Activated T-helper 17 cell treated with anti-CD3 and anti-CD28 coated beads, Interleukin-2, amount 50 U/mL, for 72 hours (primary cell): ENCODE results near the gene CHRNA1. TPM values are rescaled to one million over a fixed set of nuclear protein-coding genes. Genes with fewer than 3 reads are reported as not detected.

Source experiments
- ATAC-seq: fragments of 150-1000 bp; cut with Tn5 transposase; replicated peaks from 2 replicates; pipeline ENCODE4 v1.10.0; 2021; ENCODE audit warnings: mild to moderate bottlenecking, moderate library complexity
- H3K27ac Mint-ChIP-seq: one replicate; pipeline ENCODE4 v1.8.0; 2022; ENCODE audit warnings: mixed read lengths
- H3K27me3 Mint-ChIP-seq: one replicate; pipeline ENCODE4 v1.8.0; 2022; ENCODE audit warnings: mixed read lengths
- H3K36me3 Mint-ChIP-seq: one replicate; pipeline ENCODE4 v1.8.0; 2022; ENCODE audit warnings: low read depth, mild to moderate bottlenecking, mixed read lengths
- H3K4me1 Mint-ChIP-seq: one replicate; pipeline ENCODE4 v1.8.0; 2022; ENCODE audit warnings: mixed read lengths
- H3K4me3 Mint-ChIP-seq: one replicate; pipeline ENCODE4 v1.8.0; 2022; ENCODE audit warnings: mild to moderate bottlenecking, mixed read lengths
- H3K9me3 Mint-ChIP-seq: one replicate; pipeline ENCODE4 v1.8.0; 2022; ENCODE audit warnings: mixed read lengths
- total RNA-seq, 2 donors: library from RNA; stranded (reverse); gene quantifications; one replicate each; pipeline ENCODE4 v1.2.3, GENCODE V29; 2022

The CHRNA1 gene
- total RNA-seq, 2 donors from 2014 or later = 0.13 TPM; not detected in 1

DNA sequence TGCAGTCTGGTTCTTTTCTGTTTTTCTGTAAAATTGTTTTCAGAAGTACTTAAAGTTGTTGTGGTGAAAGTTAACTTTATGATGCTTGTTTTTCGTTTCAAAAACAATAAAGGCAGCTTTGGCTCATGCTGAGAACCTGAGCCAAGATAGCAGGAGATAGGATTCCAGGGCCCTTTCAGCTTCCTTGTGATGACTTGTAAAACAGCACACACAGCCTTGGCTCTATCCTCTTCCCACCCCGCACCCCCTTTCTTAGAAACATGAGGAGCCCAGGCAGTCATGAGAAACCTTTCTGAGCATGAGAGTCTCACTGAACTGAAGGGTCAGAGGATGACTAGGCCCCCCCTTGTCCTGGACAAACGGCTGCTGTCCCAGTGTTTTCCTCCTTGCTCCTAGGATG is 12.4 kb upstream of the CHRNA1 start:
- no peak for ATAC-seq
- no peaks in the 10 kb centered on the region for H3K36me3 Mint-ChIP-seq
- H3K27me3 Mint-ChIP-seq = no peaks in the 10 kb centered on the region
- H3K4me1 Mint-ChIP-seq = peaks cover 28% of the 10 kb centered on the region
- H3K9me3 Mint-ChIP-seq = no peaks in the 10 kb centered on the region
- H3K27ac Mint-ChIP-seq = peak overlapping the region; percentile 30
- H3K4me3 Mint-ChIP-seq = no peak overlapping the region

DNA sequence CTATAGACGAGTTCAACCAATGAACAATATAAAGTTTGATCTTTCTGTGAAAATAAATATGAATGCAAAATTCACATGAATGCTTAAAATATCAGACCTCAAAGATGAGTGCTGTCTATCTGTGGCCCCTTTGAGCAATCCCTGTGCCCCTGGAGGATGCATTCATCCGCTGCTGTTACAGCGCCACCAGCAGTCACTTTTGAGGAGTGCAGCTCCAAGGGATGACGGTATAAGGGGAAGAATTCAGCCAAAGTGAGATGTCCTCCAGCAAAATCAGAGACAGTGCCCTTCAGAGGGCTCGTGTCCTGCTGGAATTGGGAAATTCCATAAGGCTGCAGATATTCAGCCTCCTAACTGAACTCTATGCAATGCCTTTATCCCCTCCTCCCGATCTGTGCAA is 12.0 kb upstream of the CHRNA1 start:
- ATAC-seq = no peak
- Mint-ChIP-seq H3K9me3 (no peaks in the 10 kb centered on the region), H3K36me3 (no peaks in the 10 kb centered on the region), H3K4me1 (peaks cover 28% of the 10 kb centered on the region), H3K27ac (peak overlapping the region; percentile 30), H3K4me3 (no peak overlapping the region), H3K27me3 (no peaks in the 10 kb centered on the region)

DNA sequence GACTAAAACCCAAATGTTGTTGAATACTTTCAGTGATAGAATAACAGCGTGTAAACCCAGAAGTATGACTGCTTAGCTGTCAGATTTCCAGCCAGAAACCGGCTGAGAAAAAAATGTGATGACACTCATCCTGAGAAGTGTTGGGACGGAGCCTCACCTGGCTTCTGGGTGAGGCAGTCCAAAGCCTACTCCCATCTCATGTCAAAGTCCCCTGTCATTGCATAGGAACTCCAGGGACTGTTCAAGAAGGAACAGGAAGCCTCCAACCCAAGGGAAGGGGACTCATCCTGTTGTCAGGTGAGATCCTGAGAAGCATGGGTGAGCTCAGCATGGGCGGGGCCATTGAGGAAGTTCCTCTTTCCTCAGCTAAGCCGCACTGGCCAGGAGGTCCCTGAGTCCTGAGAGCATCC is 11.3 kb upstream of the CHRNA1 start:
- no peak for ATAC-seq

DNA sequence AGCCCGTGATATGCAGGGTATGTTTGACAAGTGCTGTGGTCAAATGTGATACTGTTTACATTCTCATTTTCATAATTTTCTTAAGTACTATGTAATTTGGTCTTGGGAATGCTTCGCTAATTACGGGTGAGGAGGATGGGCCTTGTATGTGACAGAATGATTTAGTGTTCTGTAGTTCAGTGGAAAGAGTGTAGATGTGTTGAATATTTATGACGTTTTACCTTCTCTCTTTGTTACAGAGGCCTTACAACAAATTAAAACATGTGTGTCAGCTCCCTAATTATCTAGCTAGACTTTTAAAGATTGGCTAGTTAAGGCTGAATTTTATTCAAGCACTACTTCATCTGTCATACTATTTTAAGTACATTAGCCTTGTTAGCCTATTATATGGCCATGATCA is 10.6 kb upstream of the CHRNA1 start:
- H3K4me3 Mint-ChIP-seq = no peak overlapping the region
- peaks cover 21% of the 10 kb centered on the region for H3K4me1 Mint-ChIP-seq
- no peaks in the 10 kb centered on the region for H3K9me3 Mint-ChIP-seq
- H3K36me3 Mint-ChIP-seq = no peaks in the 10 kb centered on the region
- H3K27me3 Mint-ChIP-seq = no peaks in the 10 kb centered on the region
- no peak for ATAC-seq
- no peak overlapping the region for H3K27ac Mint-ChIP-seq

More for the DNA sequence above, 11.3 kb upstream of the CHRNA1 start:
- Mint-ChIP-seq H3K27me3 (no peaks in the 10 kb centered on the region), H3K27ac (no peak overlapping the region), H3K36me3 (no peaks in the 10 kb centered on the region), H3K9me3 (no peaks in the 10 kb centered on the region), H3K4me1 (peaks cover 27% of the 10 kb centered on the region), H3K4me3 (no peak overlapping the region)

DNA sequence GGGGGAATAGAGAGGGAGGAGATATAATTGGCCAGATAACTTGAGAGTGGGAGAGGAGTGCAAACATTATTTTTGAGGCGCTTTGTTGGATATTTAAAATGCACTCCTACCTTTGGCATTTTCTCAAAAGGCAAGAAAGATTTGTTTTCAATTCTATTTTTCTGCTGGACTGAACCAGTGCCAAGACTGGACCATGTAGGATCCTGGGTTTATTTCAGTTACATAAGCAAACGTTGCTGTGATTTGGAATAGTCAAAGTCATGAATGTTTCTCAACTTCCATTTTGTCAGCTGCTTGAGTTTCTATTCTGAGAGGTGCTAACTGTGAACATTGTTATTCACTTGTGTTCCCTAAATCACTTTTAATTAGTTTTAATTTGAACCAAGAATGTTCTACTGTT is 8.9 kb upstream of the CHRNA1 start:
- ATAC-seq = no peak
- H3K27ac Mint-ChIP-seq = no peak overlapping the region
- H3K36me3 Mint-ChIP-seq = no peaks in the 10 kb centered on the region
- no peaks in the 10 kb centered on the region for H3K27me3 Mint-ChIP-seq
- H3K4me1 Mint-ChIP-seq = peaks cover 9% of the 10 kb centered on the region
- H3K4me3 Mint-ChIP-seq = no peak overlapping the region
- H3K9me3 Mint-ChIP-seq = no peaks in the 10 kb centered on the region

DNA sequence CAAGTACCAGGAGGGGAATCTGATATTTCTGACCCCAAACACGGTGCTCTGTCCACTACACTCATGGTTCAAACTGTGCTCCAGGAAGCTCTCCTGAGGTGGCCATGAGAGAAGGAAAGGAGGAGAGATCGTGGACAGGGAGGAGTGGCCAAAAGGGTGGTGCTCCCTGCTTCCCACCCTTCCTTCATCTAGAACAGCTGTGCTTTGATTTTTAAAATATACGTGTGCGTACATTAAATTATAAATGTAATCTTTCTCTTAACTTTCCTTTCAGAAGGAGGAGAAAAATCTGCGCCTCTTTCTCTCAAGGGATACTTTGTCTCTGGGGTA is 8.2 kb upstream of the CHRNA1 start:
- ATAC-seq = no peak
- H3K27me3 Mint-ChIP-seq = no peaks in the 10 kb centered on the region
- H3K9me3 Mint-ChIP-seq = no peaks in the 10 kb centered on the region
- no peak overlapping the region for H3K4me3 Mint-ChIP-seq
- H3K27ac Mint-ChIP-seq = no peak overlapping the region
- peaks cover 3% of the 10 kb centered on the region for H3K4me1 Mint-ChIP-seq
- no peaks in the 10 kb centered on the region for H3K36me3 Mint-ChIP-seq

DNA sequence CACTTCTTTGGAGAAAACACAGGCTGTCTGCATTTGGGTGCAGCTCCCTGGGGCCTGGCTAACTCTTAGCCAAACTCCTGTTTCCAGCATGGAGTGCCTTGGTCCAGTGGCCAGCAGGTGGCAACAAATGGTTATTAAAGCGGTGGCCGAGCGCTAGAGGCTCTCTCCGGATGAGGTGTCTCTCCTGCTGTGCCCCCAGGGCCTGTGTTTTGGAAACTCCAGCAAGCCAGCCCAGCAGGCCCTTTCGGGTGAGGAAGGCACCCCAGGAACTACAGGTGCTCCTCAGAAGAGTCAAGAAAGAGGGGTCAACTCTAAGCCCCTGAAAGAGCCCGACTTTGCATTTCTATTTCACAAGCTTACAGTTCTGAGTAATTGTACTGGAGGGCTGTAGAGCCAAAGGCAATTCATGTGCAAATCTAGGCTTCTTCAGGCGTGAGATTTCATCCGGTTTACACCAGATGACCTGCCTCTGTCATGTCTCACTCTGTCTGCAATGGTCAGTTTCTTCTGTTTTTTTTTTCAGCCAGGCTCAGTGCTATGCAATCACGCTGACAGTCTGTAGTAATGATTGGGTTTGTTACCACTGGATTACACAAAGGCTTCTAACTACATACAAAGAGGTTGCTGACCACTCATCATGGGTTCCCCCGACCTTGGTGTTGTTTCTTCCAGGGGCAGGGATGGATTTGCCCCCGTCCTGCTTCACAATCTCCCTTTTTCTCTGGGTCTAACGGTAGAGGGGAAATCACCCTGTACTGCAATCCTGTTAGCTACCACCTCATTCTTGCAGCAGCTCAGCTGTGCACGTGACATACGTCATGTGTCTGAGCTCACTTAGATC is 7.6 kb upstream of the CHRNA1 start:
- no peaks in the 10 kb centered on the region for H3K4me1 Mint-ChIP-seq
- no peaks in the 10 kb centered on the region for H3K9me3 Mint-ChIP-seq
- H3K27ac Mint-ChIP-seq = no peak overlapping the region
- H3K36me3 Mint-ChIP-seq = no peaks in the 10 kb centered on the region
- no peak overlapping the region for H3K4me3 Mint-ChIP-seq
- ATAC-seq = peak; percentile 90
- no peaks in the 10 kb centered on the region for H3K27me3 Mint-ChIP-seq

DNA sequence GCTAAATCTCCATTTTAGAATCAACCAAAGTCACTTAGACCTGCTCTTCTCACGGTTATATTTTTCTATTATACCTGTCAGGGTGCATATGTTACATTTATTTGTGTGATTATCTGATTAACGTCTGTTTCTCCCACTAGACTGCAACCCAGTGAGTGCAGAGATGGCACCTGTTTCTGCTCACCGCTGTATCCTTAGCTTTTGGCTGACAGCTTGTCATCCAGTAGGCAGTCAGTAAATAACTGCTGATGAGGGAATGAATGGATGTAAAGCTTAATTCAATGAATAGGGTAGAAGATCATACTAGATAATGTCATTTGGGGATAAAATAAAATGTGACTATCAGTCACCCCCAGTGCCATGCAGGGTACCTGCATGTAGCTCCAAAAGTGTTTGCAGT is 6.9 kb upstream of the CHRNA1 start:
- H3K27me3 Mint-ChIP-seq = no peaks in the 10 kb centered on the region
- H3K4me3 Mint-ChIP-seq = no peak overlapping the region
- no peaks in the 10 kb centered on the region for H3K36me3 Mint-ChIP-seq
- H3K4me1 Mint-ChIP-seq = no peaks in the 10 kb centered on the region
- H3K27ac Mint-ChIP-seq = no peak overlapping the region
- H3K9me3 Mint-ChIP-seq = no peaks in the 10 kb centered on the region
- ATAC-seq = no peak

DNA sequence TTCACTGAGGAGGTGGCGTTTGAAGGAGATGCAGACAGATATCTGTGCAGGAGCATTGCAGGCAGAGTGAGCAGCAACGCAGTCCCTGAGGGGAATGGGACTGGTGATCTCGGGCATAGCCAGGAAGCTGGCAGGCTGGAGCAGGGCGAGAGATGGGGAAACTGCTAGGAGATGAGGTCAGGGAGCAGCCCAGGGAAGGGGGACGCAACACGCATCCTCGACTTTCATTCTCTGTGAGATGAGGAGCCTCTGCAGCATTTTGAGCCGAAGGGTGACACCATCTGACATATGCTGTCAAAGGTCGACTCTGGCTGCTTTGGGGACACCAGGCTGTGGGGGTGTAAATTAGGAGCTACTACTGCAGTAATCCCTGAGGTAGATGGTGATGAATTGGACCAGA is 4.3 kb upstream of the CHRNA1 start:
- H3K4me1 Mint-ChIP-seq = no peaks in the 10 kb centered on the region
- no peaks in the 10 kb centered on the region for H3K27me3 Mint-ChIP-seq
- ATAC-seq = no peak
- no peak overlapping the region for H3K27ac Mint-ChIP-seq
- H3K9me3 Mint-ChIP-seq = no peaks in the 10 kb centered on the region
- no peaks in the 10 kb centered on the region for H3K36me3 Mint-ChIP-seq
- no peak overlapping the region for H3K4me3 Mint-ChIP-seq

DNA sequence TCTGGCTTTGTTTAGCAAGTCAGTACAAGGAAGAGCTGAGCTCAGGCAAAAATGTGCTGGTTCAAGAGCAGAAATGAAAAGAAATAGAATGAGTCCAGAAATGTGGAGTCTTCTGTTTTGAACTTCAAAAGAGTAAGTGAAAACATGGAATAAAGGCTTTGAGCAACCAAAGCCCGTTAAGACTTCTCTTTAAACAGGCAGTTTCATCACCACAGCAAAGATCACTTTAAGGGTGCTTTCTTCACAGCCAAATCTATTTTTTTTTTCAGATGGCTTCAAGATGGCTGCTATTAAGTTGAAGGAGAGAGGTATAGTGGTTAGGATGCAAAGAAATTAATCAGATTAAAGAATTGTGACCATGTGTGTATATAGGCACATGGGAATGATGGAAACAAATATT is 2.0 kb upstream of the CHRNA1 start:
- Mint-ChIP-seq H3K9me3 (no peaks in the 10 kb centered on the region), H3K36me3 (no peaks in the 10 kb centered on the region), H3K27me3 (no peaks in the 10 kb centered on the region), H3K27ac (no peak overlapping the region), H3K4me3 (no peak overlapping the region), H3K4me1 (no peaks in the 10 kb centered on the region)
- no peak for ATAC-seq

DNA sequence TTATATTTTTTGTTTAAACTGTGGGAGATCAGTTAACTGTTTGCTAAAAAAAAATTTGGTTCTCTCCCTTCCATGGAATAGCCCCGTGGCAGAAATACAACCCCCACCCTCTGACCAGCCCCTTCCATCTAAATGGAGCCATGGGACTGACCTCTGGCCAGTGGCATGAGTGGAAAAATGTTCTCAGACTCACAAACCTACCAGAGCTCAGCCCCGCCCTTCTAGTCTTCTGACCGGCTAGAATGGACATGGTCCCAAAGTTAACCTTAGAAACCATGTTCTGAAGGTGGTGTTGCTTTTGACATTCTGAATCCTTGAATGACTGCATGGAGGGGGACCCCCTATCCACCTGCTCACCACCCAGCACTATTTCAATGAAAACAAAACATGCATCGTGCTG is 1.3 kb upstream of the CHRNA1 start:
- H3K9me3 Mint-ChIP-seq = no peaks in the 10 kb centered on the region
- H3K4me3 Mint-ChIP-seq = no peak overlapping the region
- no peak overlapping the region for H3K27ac Mint-ChIP-seq

DNA sequence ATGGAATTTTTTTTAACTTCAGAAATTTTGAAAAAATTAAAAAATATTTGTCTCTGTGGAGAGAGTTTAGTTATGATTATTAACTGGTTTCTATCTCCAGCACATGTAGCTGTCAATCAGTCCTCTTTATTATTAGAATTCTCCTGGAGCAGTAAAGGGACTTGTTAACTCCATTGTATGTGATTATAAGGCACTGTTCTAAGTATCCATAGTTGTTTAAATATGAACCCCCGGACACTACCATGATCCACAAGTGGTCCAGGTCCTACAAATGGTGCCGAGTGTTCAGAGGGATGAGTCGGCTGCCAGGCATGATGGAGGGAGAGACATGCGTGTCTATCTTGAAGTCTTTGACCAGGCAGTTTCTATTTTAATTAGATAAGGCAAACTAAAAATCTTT is 492 bp downstream of the CHRNA1 start:
- no peak overlapping the region for H3K4me3 Mint-ChIP-seq
- no peak overlapping the region for H3K27ac Mint-ChIP-seq
- no peaks in the 10 kb centered on the region for H3K4me1 Mint-ChIP-seq

More for the DNA sequence above, 1.3 kb upstream of the CHRNA1 start:
- no peaks in the 10 kb centered on the region for H3K4me1 Mint-ChIP-seq
- H3K27me3 Mint-ChIP-seq = no peaks in the 10 kb centered on the region
- no peaks in the 10 kb centered on the region for H3K36me3 Mint-ChIP-seq
- no peak for ATAC-seq

DNA sequence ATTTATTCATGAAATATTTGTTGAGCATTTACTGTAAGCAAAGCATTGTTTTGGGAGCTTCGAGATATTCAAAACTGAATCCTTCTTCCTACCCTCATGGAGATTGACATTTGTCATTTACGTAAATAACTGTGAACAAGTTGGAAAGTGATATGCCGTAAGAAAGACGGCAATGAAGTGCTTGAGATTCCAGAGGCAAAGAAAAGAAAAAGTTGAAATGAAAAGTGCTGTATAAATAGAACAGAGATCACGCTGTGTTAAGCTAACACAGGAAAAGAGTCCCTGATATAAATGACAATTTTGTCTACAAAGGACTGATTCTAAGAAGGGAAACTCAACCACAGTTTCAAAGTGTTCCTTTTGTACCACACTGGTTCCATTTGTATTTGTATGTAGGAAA is 1.8 kb downstream of the CHRNA1 start:
- Mint-ChIP-seq H3K4me3 (no peak overlapping the region), H3K36me3 (no peaks in the 10 kb centered on the region)
- ATAC-seq = no peak

More for the DNA sequence above, 492 bp downstream of the CHRNA1 start:
- Mint-ChIP-seq H3K27me3 (no peaks in the 10 kb centered on the region), H3K36me3 (no peaks in the 10 kb centered on the region), H3K9me3 (no peaks in the 10 kb centered on the region)
- ATAC-seq = no peak

DNA sequence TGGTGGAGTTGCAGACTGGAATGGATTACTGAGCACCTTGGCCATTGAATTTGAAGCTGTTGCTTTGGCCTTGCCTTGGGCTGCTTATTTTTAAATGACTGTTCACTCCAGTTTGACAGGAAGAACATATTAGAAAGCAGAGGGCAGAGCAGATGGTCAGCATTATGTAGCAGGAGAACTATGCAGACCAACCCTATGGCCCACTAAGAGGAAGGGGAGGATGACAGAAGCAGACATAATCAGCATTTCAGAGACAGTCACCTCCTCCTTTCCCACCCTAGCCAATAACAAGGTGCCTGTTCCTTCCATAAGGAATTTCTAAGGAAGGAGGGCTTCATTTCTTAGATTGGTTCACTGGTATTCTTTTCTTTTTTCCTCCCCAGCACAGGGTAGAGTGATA is 2.4 kb downstream of the CHRNA1 start:
- no peak for ATAC-seq
- no peaks in the 10 kb centered on the region for H3K4me1 Mint-ChIP-seq
- no peaks in the 10 kb centered on the region for H3K9me3 Mint-ChIP-seq
- no peaks in the 10 kb centered on the region for H3K27me3 Mint-ChIP-seq
- H3K4me3 Mint-ChIP-seq = no peak overlapping the region
- H3K27ac Mint-ChIP-seq = no peak overlapping the region
- H3K36me3 Mint-ChIP-seq = no peaks in the 10 kb centered on the region

More for the DNA sequence above, 1.8 kb downstream of the CHRNA1 start:
- Mint-ChIP-seq H3K4me1 (no peaks in the 10 kb centered on the region), H3K9me3 (no peaks in the 10 kb centered on the region), H3K27me3 (no peaks in the 10 kb centered on the region), H3K27ac (no peak overlapping the region)

DNA sequence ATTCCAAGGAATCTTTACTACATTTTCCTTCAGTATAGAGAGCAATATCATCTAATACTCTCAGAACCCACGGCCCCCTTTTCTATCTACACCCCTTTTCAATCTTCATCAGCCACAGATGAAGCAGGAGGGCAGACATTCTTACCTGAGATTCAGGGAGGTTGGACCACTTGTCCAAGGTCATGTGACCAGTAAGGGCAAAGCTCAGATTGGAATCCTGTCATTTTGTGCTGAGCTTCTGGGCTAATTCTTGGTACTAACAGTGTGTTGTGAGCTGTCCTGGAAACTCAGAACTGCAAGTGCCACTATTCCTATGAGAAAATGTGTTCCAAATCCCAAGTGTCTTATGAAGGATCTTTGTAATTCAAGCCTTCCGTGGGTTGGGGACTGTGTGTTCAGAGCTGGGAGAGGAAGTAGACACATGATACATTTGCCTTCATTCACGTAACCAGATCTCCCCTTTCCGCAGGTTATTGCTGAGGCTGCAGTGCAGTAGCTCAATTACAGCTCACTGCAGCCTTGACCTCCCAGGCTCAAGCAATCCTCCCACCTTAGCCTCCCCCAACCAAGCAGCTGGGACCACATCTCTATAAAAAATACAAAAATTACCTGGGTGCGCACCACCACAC is 3.3 kb downstream of the CHRNA1 start:
- no peak overlapping the region for H3K27ac Mint-ChIP-seq
- H3K9me3 Mint-ChIP-seq = no peaks in the 10 kb centered on the region
- no peak overlapping the region for H3K4me3 Mint-ChIP-seq
- H3K4me1 Mint-ChIP-seq = no peaks in the 10 kb centered on the region
- no peaks in the 10 kb centered on the region for H3K36me3 Mint-ChIP-seq
- ATAC-seq = no peak
- no peaks in the 10 kb centered on the region for H3K27me3 Mint-ChIP-seq
